ENCODE results near the gene SPATC1L.
"Not testable (repeated sequence)": the region's sequence is repeated elsewhere in the genome, so short reads cannot be mapped to it uniquely, and the experiment has no call there.

SPATC1L gene

GRCh38 chr21:46150491-46151121 is 33.7 kb downstream of the SPATC1L start:
- no peak for DNase-seq (ENCODE audit: low read depth)

GRCh38 chr21:46150073-46150472 is 34.2 kb downstream of the SPATC1L start:
- DNase-seq (ENCODE audit: low read depth): no peak

- no peak for DNase-seq (ENCODE audit: low read depth)
These were observed 34.9 kb downstream of the SPATC1L start for GRCh38 chr21:46149205-46149901.

- no peak for DNase-seq (ENCODE audit: low read depth)
These were observed 36.2 kb downstream of the SPATC1L start for GRCh38 chr21:46148106-46148505.

GRCh38 chr21:46147429-46147828 is 36.8 kb downstream of the SPATC1L start:
- DNase-seq (ENCODE audit: low read depth): not testable (repeated sequence)

- DNase-seq (ENCODE audit: low read depth): no peak
These were observed 37.4 kb downstream of the SPATC1L start for GRCh38 chr21:46146856-46147255.

GRCh38 chr21:46145840-46146691 is 38.2 kb downstream of the SPATC1L start:
- no peak for DNase-seq (ENCODE audit: low read depth)

GRCh38 chr21:46145159-46145839 is 39.0 kb downstream of the SPATC1L start:
- no peak for DNase-seq (ENCODE audit: low read depth)

- DNase-seq (ENCODE audit: low read depth): no peak
These were observed 39.7 kb downstream of the SPATC1L start for GRCh38 chr21:46144464-46145070.

GRCh38 chr21:46142582-46143473 is 41.4 kb downstream of the SPATC1L start:
- DNase-seq (ENCODE audit: low read depth): no peak

GRCh38 chr21:46141767-46142581 is 42.3 kb downstream of the SPATC1L start:
- no peak for DNase-seq (ENCODE audit: low read depth)

- DNase-seq (ENCODE audit: low read depth): not testable (repeated sequence)
These were observed 43.8 kb downstream of the SPATC1L start for GRCh38 chr21:46140352-46141003.

- no peak for DNase-seq (ENCODE audit: low read depth)
These were observed 44.6 kb downstream of the SPATC1L start for GRCh38 chr21:46139686-46140085.

GRCh38 chr21:46138383-46138970 is 45.8 kb downstream of the SPATC1L start:
- no peak for DNase-seq (ENCODE audit: low read depth)

GRCh38 chr21:46137908-46138307 is 46.4 kb downstream of the SPATC1L start:
- DNase-seq (ENCODE audit: low read depth): no peak

GRCh38 chr21:46136739-46137349 is 47.4 kb downstream of the SPATC1L start:
- no peak for DNase-seq (ENCODE audit: low read depth)

GRCh38 chr21:46135782-46136395 is 48.4 kb downstream of the SPATC1L start:
- DNase-seq (ENCODE audit: low read depth): no peak
